Activated naive CD8-positive, alpha-beta T cell treated with anti-CD3 and anti-CD28 coated beads, Interleukin-2, amount 50 U/mL, for 16 hours (primary cell): ENCODE results near the gene ASPG.

Source experiments
- DNase-seq: peaks from one replicate; pipeline ENCODE4 v3.0.0-alpha.2; 2020; ENCODE audit warnings: low read depth, low spot score

Gene ASPG

GRCh38 chr14:104105071-104105821 is 19.7 kb downstream of the ASPG start:
- no peak for DNase-seq

GRCh38 chr14:104105822-104106470 is 20.4 kb downstream of the ASPG start:
- DNase-seq = no peak

- no peak for DNase-seq
Observed at GRCh38 chr14:104106471-104106991, 21.0 kb downstream of the ASPG start.

GRCh38 chr14:104107101-104107581 is 21.6 kb downstream of the ASPG start:
- DNase-seq = no peak

- DNase-seq = no peak
Observed at GRCh38 chr14:104107611-104108569, 22.4 kb downstream of the ASPG start.

- DNase-seq = no peak
Observed at GRCh38 chr14:104108570-104109541, 23.4 kb downstream of the ASPG start.

GRCh38 chr14:104109731-104110361 is 24.3 kb downstream of the ASPG start:
- no peak for DNase-seq

GRCh38 chr14:104110491-104111209 is 25.1 kb downstream of the ASPG start:
- DNase-seq = no peak

- no peak for DNase-seq
Observed at GRCh38 chr14:104111301-104112112, 26.0 kb downstream of the ASPG start.

- DNase-seq = no peak
Observed at GRCh38 chr14:104112113-104112505, 26.6 kb downstream of the ASPG start.

GRCh38 chr14:104112609-104113571 is 27.4 kb downstream of the ASPG start:
- no peak for DNase-seq

GRCh38 chr14:104113631-104114420 is 28.3 kb downstream of the ASPG start:
- no peak for DNase-seq

- DNase-seq = no peak
Observed at GRCh38 chr14:104114421-104115130, 29.1 kb downstream of the ASPG start.

GRCh38 chr14:104115131-104115600 is 29.7 kb downstream of the ASPG start:
- DNase-seq = no peak

GRCh38 chr14:104115691-104116287 is 30.3 kb downstream of the ASPG start:
- no peak for DNase-seq
